Tibial artery (tissue), 4 donors: Measurements from ENCODE around the gene SLC45A1.
A peak's percentile ranks its signal among the peaks of the same experiment; 100 is the strongest.

ENCODE experiments used
- DNase-seq, 2 donors: peaks; one replicate each; pipeline ENCODE4 v3.0.0-alpha.2; 2019
- H3K27ac ChIP-seq, 2 donors: fragments of 200-600 bp; sonication (generic) in 1 of 2; 1 replicate in 1 of 2; 2 replicates in 1 of 2; pipeline ENCODE4 v1.5.1; 2018 to 2019; ENCODE audit warnings: mild to moderate bottlenecking in 1 of 2
- H3K27me3 ChIP-seq, 2 donors: fragments of 200-600 bp; sonication (generic) in 1 of 2; one replicate each; pipeline versions ENCODE4 v1.5.1 to v1.6.0; 2016 to 2019
- H3K36me3 ChIP-seq, 3 donors: fragments of 200-600 bp; sonication (generic) in 2 of 3; one replicate each; pipeline ENCODE4 v1.5.1; 2016 to 2019; ENCODE audit warnings: mild to moderate bottlenecking in 2 of 3
- H3K4me1 ChIP-seq, 4 donors: fragments of 200-600 bp; sonication (generic) in 2 of 4; 1 replicate in 3 of 4; 2 replicates in 1 of 4; pipeline ENCODE4 v1.5.1; 2016 to 2019
- H3K4me3 ChIP-seq, 2 donors: fragments of 200-600 bp; sonication (generic) in 1 of 2; 1 replicate in 1 of 2; 2 replicates in 1 of 2; pipeline ENCODE4 v1.5.1; 2018 to 2019; ENCODE audit warnings: mild to moderate bottlenecking in 2 of 2
- H3K9me3 ChIP-seq, 3 donors: fragments of 200-600 bp; sonication (generic) in 1 of 3; one replicate each; pipeline ENCODE4 v1.5.1; 2016 to 2019
- CTCF ChIP-seq, 2 experiments: fragments of 200-600 bp in 1 of 2; fragments of 450-650 bp in 1 of 2; IDR thresholded peaks; one replicate each; pipeline ENCODE4 v1.5.1; 2017 to 2019; ENCODE audit warnings: antibody characterized with exemption in 2 of 2, mild to moderate bottlenecking in 1 of 2, moderate library complexity in 1 of 2
- intact Hi-C: fragments of 100-400 bp; cut with DNase I; formaldehyde crosslinking; loops from one replicate; pipeline ENCODE4 v1.15.0; 2023; ENCODE audit warnings: low total_unique reads

SLC45A1 gene

DNA sequence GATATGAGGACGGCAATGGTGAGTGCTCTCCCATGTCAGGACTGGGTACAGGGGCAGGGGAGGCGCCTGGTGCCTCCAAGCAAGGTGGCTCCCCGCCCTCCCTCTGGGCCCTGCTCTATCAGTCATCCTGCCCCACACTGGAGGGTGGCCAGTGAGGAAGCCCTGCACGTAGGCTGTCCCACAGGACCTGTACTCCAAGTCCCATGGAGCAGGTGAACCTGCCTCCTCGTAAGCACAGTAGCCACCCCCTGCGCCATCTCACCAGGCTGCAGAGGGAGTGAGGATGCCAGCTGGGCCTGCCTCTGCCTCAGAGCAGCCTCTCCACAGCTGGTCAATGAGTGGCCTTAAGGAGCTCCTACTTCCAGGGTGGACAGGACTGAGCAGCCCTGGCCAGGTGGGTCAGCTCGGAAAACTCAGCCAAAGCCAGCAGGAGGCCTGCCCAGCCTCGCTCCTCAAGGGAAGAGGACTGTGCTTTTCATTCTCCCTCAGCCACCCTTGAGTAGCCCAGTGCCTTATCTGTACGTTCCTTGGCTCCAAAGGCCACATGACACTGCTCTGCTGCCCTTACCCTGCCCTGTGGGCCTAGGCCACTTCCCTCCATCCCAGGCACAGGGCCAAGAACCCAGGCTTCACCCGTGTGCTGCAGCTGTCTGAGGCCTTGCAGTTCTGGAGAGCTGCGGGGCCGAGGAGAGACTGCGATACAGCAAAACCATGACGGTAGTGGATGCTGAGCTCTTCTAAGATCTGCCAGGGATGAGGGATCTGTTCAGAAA, 39.6 kb downstream of the SLC45A1 start:
- intact Hi-C loops: no loop called here
- Histone ChIP-seq H3K4me1 (peaks cover 0 to 11% (median 1%) of the 10 kb centered on the region in 4 donors), H3K9me3 (no peaks in the 10 kb centered on the region), H3K36me3 (peaks cover 88 to 98% (median 90%) of the 10 kb centered on the region in 3 donors), H3K27me3 (no peaks in the 10 kb centered on the region), H3K27ac (peak overlapping the region; percentile 36), H3K4me3 (no peak overlapping the region)
- TF ChIP-seq CTCF (IDR thresholded peaks at IDR 0.05): no peak
- no peak for DNase-seq

- Histone ChIP-seq H3K27me3 (no peaks in the 10 kb centered on the region), H3K4me3 (no peak overlapping the region), H3K9me3 (no peaks in the 10 kb centered on the region), H3K27ac (peak overlapping the region in 1 of 2 donors; percentile 36), H3K36me3 (peaks cover 89 to 100% (median 93%) of the 10 kb centered on the region in 3 donors), H3K4me1 (peaks cover 0 to 11% (median 5%) of the 10 kb centered on the region in 4 donors)
- intact Hi-C loops: no loop called here
- DNase-seq: peak in 1 of 2 donors; percentile 66
- no peak for TF ChIP-seq CTCF (IDR thresholded peaks at IDR 0.05)
Observed at GRCh38 chr1:8358241-8358896, 40.5 kb downstream of the SLC45A1 start.

GRCh38 chr1:8358897-8359616, 41.1 kb downstream of the SLC45A1 start:
- TF ChIP-seq CTCF (IDR thresholded peaks at IDR 0.05): no peak
- intact Hi-C loops: no loop called here
- H3K36me3 ChIP-seq: peaks cover 82 to 100% (median 91%) of the 10 kb centered on the region in 3 donors
- H3K27ac ChIP-seq: peak overlapping the region in 1 of 2 donors; percentile 11
- DNase-seq: no peak
- H3K4me1 ChIP-seq: peaks cover 0 to 18% (median 10%) of the 10 kb centered on the region in 4 donors
- no peaks in the 10 kb centered on the region for H3K27me3 ChIP-seq
- no peaks in the 10 kb centered on the region for H3K9me3 ChIP-seq
- H3K4me3 ChIP-seq: no peak overlapping the region

- intact Hi-C loops: no loop called here
- no peak for TF ChIP-seq CTCF (IDR thresholded peaks at IDR 0.05)
- Histone ChIP-seq H3K27me3 (no peaks in the 10 kb centered on the region), H3K4me1 (peaks cover 0 to 26% (median 18%) of the 10 kb centered on the region in 4 donors), H3K27ac (peak overlapping the region in 1 of 2 donors; percentile 11), H3K36me3 (peaks cover 79 to 100% (median 93%) of the 10 kb centered on the region in 3 donors), H3K9me3 (no peaks in the 10 kb centered on the region), H3K4me3 (no peak overlapping the region)
- DNase-seq: peak in 1 of 2 donors; percentile 20
Observed at GRCh38 chr1:8359617-8360481, 41.9 kb downstream of the SLC45A1 start.
